Mesendoderm (in vitro differentiated cells): ENCODE measurements around the gene FOXC2.

Source experiments
- DNase-seq: peaks from one replicate; pipeline ENCODE4 v3.0.0; 2013
- H2AK5ac ChIP-seq: 2 replicates; pipeline ENCODE4 v1.6.1; 2013; ENCODE audit warnings: low read length, inconsistent platforms
- H2BK120ac ChIP-seq: 2 replicates; pipeline ENCODE4 v1.6.1; 2013; ENCODE audit warnings: low read depth, mild to moderate bottlenecking, low read length, moderate library complexity, mixed read lengths
- H2BK15ac ChIP-seq: replicated peaks from 2 replicates; pipeline ENCODE4 v1.6.1; 2013; ENCODE audit warnings: low read depth, mild to moderate bottlenecking, moderate library complexity
- H2BK5ac ChIP-seq: 2 replicates; pipeline ENCODE4 v1.6.1; 2013; ENCODE audit warnings: low read length, inconsistent platforms
- H3K18ac ChIP-seq: 2 replicates; pipeline ENCODE4 v1.6.1; 2013; ENCODE audit warnings: mild to moderate bottlenecking, low read length, mixed read lengths
- H3K23ac ChIP-seq: one replicate; pipeline ENCODE4 v1.6.1; 2013; ENCODE audit warnings: low read length
- H3K27ac ChIP-seq: 2 replicates; pipeline ENCODE4 v1.5.1; 2013; ENCODE audit warnings: low read depth, mild to moderate bottlenecking, inconsistent platforms, low read length, moderate library complexity
- H3K27me3 ChIP-seq: 2 replicates; pipeline ENCODE4 v1.6.1; 2013; ENCODE audit warnings: low read length, control low read depth, mild to moderate bottlenecking, inconsistent platforms; ENCODE audit not compliant: insufficient read depth, poor library complexity
- H3K36me3 ChIP-seq: 2 replicates; pipeline ENCODE4 v1.6.1; 2013; ENCODE audit warnings: low read length, inconsistent platforms; ENCODE audit not compliant: control insufficient read depth, insufficient read depth
- H3K4ac ChIP-seq: one replicate; pipeline ENCODE4 v1.6.1; 2013; ENCODE audit warnings: low read depth, mild to moderate bottlenecking, low read length, moderate library complexity
- H3K4me1 ChIP-seq: 2 replicates; pipeline ENCODE4 v1.6.1; 2013; ENCODE audit warnings: low read depth, low read length, inconsistent platforms; ENCODE audit not compliant: control insufficient read depth
- H3K4me2 ChIP-seq: 2 replicates; pipeline ENCODE4 v1.6.1; 2013; ENCODE audit warnings: low read length
- H3K4me3 ChIP-seq: 2 replicates; pipeline ENCODE4 v1.5.1; 2013; ENCODE audit warnings: mild to moderate bottlenecking, low read length
- H3K56ac ChIP-seq: one replicate; pipeline ENCODE4 v1.6.1; 2013; ENCODE audit warnings: low read length
- H3K79me1 ChIP-seq: 2 replicates; pipeline ENCODE4 v1.6.1; 2013; ENCODE audit warnings: low read length, inconsistent platforms
- H3K79me2 ChIP-seq: 2 replicates; pipeline ENCODE4 v1.6.1; 2013; ENCODE audit warnings: mild to moderate bottlenecking, low read length; ENCODE audit not compliant: control insufficient read depth, insufficient read depth
- H3K9ac ChIP-seq: 2 replicates; pipeline ENCODE4 v1.6.1; 2013; ENCODE audit warnings: low read length, inconsistent platforms
- H4K5ac ChIP-seq: one replicate; pipeline ENCODE4 v1.6.1; 2013; ENCODE audit warnings: low read length
- H4K8ac ChIP-seq: one replicate; pipeline ENCODE4 v1.6.1; 2013; ENCODE audit warnings: low read depth, mild to moderate bottlenecking, control low read depth, low read length, moderate library complexity
- WGBS: extraction: QIAGEN DNeasy Blood & Tissue Kit; methylation state at CpG from one replicate; pipeline ENCODE4 v1.1.7; 2013; ENCODE audit warnings: low lambda C conversion rate, missing lambda C conversion rate; ENCODE audit not compliant: insufficient coverage; ENCODE audit errors: extremely low coverage; 5-methylcytosine and 5-hydroxymethylcytosine counted together

The FOXC2 gene

GRCh38 chr16:86541560-86541959, 25.1 kb upstream of the FOXC2 start:
- Histone ChIP-seq H2AK5ac (no peak overlapping the region), H3K9ac (no peak overlapping the region), H2BK15ac (no peak overlapping the region), H3K27me3 (no peaks in the 10 kb centered on the region), H3K4me2 (no peak overlapping the region), H2BK120ac (no peak overlapping the region), H3K27ac (no peak overlapping the region), H3K4me3 (no peak overlapping the region), H3K79me2 (no peaks in the 10 kb centered on the region), H4K5ac (no peak overlapping the region), H3K23ac (no peak overlapping the region), H3K4me1 (no peaks in the 10 kb centered on the region), H3K18ac (no peak overlapping the region), H3K36me3 (no peaks in the 10 kb centered on the region), H3K79me1 (no peaks in the 10 kb centered on the region), H3K56ac (no peak overlapping the region), H2BK5ac (no peak overlapping the region), H4K8ac (no peak overlapping the region), H3K4ac (no peak overlapping the region)
- no peak for DNase-seq
- WGBS, result no CpG with 5 or more reads among the region's 11 CpGs

DNA sequence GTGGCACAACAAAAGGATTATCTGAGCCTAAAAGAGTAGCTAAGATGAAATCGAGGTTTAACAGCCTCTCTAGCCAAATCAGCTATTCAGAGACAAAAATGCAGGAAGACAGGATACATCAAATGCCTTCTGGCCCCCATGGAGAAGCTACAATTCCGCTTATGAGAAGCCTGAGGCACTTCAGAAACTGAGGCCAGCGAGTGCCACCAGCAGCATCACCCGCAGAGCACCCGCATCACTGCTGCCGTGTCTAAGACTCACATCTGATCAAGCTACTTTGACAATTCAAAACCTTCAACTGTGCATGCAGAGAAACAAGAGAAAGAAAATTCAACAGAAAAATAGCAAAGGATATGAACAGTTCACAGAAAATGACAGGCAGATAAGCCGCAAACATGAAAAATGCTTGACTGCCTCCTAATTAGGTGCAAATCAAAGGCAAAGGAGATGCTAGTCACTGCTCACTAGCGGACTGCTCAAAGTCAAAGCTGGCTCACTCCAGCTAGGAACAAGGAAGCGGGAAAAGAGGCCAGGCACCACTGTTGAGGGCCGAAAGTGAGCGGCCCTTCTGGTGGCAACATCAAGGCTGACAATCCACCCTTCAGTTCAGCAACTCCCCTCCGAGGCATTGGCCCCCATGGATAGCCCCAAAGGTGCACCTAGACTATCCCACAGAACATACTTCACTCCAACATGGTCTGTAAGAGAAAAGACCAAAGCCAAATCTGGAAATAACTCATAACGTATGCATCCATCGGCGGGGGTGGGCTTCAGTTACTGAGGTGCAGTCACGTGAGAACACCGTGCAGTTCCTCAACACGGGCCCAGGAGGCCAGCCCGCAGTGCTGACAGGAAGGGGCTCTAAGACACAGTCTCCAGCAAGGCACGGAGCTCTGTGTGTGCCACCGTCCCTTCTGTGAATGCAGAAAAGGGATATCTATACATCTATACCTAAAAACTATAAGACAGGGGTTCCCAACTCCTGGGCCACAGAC, 23.6 kb upstream of the FOXC2 start:
- Histone ChIP-seq H4K5ac (no peak overlapping the region), H3K4me2 (no peak overlapping the region), H3K27ac (no peak overlapping the region), H2BK5ac (no peak overlapping the region), H3K23ac (no peak overlapping the region), H4K8ac (no peak overlapping the region), H3K79me2 (no peaks in the 10 kb centered on the region), H3K36me3 (no peaks in the 10 kb centered on the region), H2BK15ac (no peak overlapping the region), H3K18ac (no peak overlapping the region), H3K9ac (no peak overlapping the region), H3K56ac (no peak overlapping the region), H2AK5ac (no peak overlapping the region), H3K27me3 (no peaks in the 10 kb centered on the region), H3K4me3 (no peak overlapping the region), H3K4me1 (no peaks in the 10 kb centered on the region), H2BK120ac (no peak overlapping the region), H3K4ac (no peak overlapping the region), H3K79me1 (no peaks in the 10 kb centered on the region)
- DNase-seq, result no peak
- WGBS, result no CpG with 5 or more reads among the region's 21 CpGs

DNA sequence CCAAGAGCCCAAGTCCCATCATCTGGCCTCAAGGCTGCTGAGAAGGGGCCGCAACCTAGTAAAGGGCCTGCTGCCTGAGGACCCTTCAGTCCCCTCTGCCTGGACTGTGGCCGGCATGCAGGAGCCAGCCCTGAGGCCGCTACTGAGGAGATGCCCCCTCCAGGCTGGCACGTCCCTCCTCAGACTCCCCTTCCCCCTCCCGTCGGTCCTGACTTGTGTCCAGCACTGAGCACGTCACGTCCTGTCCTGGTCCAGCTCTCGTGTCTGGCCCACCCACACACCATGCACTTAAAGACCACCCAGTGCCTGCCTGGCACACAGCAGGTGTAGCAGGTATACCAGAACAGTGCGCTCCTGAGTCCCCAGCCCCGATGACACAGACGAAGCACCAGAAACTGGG, 21.1 kb upstream of the FOXC2 start:
- H2BK15ac ChIP-seq, result no peak overlapping the region
- H3K79me1 ChIP-seq, result no peaks in the 10 kb centered on the region
- H3K18ac ChIP-seq, result no peak overlapping the region
- H3K4me2 ChIP-seq, result no peak overlapping the region
- H3K36me3 ChIP-seq, result no peaks in the 10 kb centered on the region
- H3K9ac ChIP-seq, result no peak overlapping the region
- DNase-seq, result no peak
- no peak overlapping the region for H3K4me3 ChIP-seq
- no peak overlapping the region for H3K23ac ChIP-seq
- no peaks in the 10 kb centered on the region for H3K27me3 ChIP-seq
- H2AK5ac ChIP-seq, result no peak overlapping the region
- no peak overlapping the region for H4K8ac ChIP-seq
- no peaks in the 10 kb centered on the region for H3K79me2 ChIP-seq
- no CpG with 5 or more reads among the region's 12 CpGs for WGBS
- H4K5ac ChIP-seq, result no peak overlapping the region
- H3K56ac ChIP-seq, result no peak overlapping the region
- H3K27ac ChIP-seq, result no peak overlapping the region
- H2BK120ac ChIP-seq, result no peak overlapping the region
- no peak overlapping the region for H2BK5ac ChIP-seq
- no peaks in the 10 kb centered on the region for H3K4me1 ChIP-seq
- no peak overlapping the region for H3K4ac ChIP-seq

DNA sequence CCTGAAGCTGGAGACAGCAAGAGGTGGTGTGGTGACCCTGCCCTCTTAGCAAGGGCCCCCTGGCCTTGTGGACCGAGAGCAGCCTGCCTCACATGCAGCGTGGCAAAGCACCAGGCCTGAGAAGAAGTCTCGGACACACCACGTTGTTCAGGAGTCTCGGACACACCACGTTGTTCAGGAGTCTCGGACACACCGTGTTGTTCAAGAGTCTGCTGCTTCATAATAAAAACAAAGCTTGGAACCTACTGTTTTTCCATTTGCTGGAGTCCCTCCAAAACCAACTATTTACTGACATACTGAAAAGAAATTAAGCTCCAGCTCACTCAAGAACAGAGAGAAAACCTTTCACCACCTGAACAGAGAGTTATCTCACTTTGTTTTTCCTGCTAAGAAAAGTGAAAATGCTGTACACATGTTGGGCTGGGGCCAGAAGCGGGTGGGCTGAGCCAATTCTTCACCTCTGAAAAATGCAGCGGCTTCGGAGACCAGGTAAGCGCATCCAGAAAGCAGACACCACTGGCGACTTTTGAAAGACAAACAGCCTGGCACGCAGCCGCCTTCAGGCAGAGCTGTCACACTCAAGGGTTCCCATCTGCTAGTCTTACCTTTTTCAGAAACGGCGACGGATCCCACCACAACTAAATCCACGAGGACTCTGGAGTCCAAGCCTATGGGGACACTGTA, 20.5 kb upstream of the FOXC2 start:
- no peaks in the 10 kb centered on the region for H3K27me3 ChIP-seq
- no peak overlapping the region for H4K8ac ChIP-seq
- no peaks in the 10 kb centered on the region for H3K79me1 ChIP-seq
- no peak overlapping the region for H2BK5ac ChIP-seq
- H3K79me2 ChIP-seq, result no peaks in the 10 kb centered on the region
- no peaks in the 10 kb centered on the region for H3K4me1 ChIP-seq
- no peak overlapping the region for H3K56ac ChIP-seq
- H3K4me2 ChIP-seq, result no peak overlapping the region
- H3K36me3 ChIP-seq, result no peaks in the 10 kb centered on the region
- H3K23ac ChIP-seq, result no peak overlapping the region
- no peak overlapping the region for H4K5ac ChIP-seq
- H2BK15ac ChIP-seq, result no peak overlapping the region
- DNase-seq, result no peak
- H2AK5ac ChIP-seq, result no peak overlapping the region
- H3K27ac ChIP-seq, result no peak overlapping the region
- no peak overlapping the region for H3K18ac ChIP-seq
- H3K4me3 ChIP-seq, result no peak overlapping the region
- no peak overlapping the region for H3K4ac ChIP-seq
- WGBS, result no CpG with 5 or more reads among the region's 19 CpGs
- no peak overlapping the region for H3K9ac ChIP-seq
- no peak overlapping the region for H2BK120ac ChIP-seq

GRCh38 chr16:86546638-86547013, 20.0 kb upstream of the FOXC2 start:
- DNase-seq, result no peak
- no peak overlapping the region for H4K8ac ChIP-seq
- H2BK120ac ChIP-seq, result no peak overlapping the region
- H3K4me1 ChIP-seq, result no peaks in the 10 kb centered on the region
- no peak overlapping the region for H3K23ac ChIP-seq
- no peaks in the 10 kb centered on the region for H3K79me2 ChIP-seq
- H3K27me3 ChIP-seq, result no peaks in the 10 kb centered on the region
- H4K5ac ChIP-seq, result no peak overlapping the region
- no peak overlapping the region for H3K4me2 ChIP-seq
- no peak overlapping the region for H2BK15ac ChIP-seq
- no peak overlapping the region for H3K18ac ChIP-seq
- no CpG with 5 or more reads among the region's 8 CpGs for WGBS
- no peak overlapping the region for H3K27ac ChIP-seq
- no peak overlapping the region for H3K9ac ChIP-seq
- no peak overlapping the region for H3K4me3 ChIP-seq
- H3K36me3 ChIP-seq, result no peaks in the 10 kb centered on the region
- no peak overlapping the region for H2AK5ac ChIP-seq
- H2BK5ac ChIP-seq, result no peak overlapping the region
- H3K79me1 ChIP-seq, result no peaks in the 10 kb centered on the region
- H3K4ac ChIP-seq, result no peak overlapping the region
- H3K56ac ChIP-seq, result no peak overlapping the region
